ENCODE results near the gene SMARCA2.

SMARCA2 gene

GRCh38 chr9:2040828-2041227 is 25.7 kb downstream of the SMARCA2 start:
- DNase-seq (ENCODE audit: low spot score) = no peak

DNA sequence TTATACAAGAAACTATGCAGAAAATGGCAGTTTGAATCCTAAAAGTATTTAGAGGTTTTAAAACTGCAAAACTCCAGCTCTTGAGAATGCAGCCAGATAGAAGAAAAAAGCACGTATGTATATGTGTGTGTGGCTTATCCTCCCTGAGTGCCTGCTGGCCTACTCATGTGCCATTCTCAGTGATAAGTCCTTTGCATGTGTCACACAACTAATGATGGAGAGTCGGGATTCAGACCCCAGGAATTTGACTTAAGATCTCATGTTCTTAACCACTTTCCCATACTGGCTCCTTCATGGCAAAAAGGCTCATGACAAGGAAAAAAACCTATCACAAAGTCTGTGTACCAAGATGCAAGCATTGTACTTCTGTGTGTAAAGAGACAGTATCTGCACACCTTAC is 26.6 kb downstream of the SMARCA2 start:
- DNase-seq (ENCODE audit: low spot score) = no peak

DNA sequence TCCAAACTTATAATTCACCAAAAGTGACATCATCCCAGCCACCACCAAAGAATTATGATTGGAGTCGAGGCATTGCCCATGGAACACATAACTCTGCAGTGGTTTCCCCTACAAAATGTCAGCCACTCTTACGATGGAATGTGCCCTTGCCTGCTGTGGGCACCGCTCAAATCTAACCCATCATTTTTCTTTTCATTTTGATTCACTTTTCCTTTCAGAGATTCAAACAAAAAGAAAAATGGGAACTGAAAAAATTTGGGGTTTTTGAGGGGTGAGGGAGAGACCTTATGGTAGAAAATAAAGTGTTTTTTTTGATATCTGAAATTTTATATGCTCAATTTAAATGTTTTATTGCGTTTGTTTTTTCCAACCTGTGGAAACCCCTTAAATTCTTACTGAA is 28.1 kb downstream of the SMARCA2 start:
- DNase-seq (ENCODE audit: low spot score) = peak; percentile 25

- DNase-seq (ENCODE audit: low spot score) = no peak
Observed at GRCh38 chr9:2043881-2044462, 28.8 kb downstream of the SMARCA2 start.

DNA sequence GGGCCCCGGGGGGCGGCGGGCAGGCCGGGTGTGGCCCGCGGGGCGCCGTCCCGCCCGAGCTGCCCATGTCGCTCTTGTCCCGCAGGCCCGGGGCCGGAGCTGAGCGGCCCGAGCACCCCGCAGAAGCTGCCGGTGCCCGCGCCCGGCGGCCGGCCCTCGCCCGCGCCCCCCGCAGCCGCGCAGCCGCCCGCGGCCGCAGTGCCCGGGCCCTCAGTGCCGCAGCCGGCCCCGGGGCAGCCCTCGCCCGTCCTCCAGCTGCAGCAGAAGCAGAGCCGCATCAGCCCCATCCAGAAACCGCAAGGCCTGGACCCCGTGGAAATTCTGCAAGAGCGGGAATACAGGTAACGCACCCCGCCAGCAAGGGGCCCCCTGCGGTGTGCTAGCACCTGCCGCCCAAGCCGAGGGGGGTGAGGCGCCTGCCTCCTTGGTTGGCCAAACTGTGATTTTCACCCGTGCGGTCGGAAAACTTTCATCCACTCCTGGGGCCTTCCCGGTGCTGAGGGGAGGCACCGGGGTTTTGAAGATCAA is 32.1 kb downstream of the SMARCA2 start:
- no peak for DNase-seq (ENCODE audit: low spot score)

- no peak for DNase-seq (ENCODE audit: low spot score)
Observed at GRCh38 chr9:2047916-2048315, 32.8 kb downstream of the SMARCA2 start.

DNA sequence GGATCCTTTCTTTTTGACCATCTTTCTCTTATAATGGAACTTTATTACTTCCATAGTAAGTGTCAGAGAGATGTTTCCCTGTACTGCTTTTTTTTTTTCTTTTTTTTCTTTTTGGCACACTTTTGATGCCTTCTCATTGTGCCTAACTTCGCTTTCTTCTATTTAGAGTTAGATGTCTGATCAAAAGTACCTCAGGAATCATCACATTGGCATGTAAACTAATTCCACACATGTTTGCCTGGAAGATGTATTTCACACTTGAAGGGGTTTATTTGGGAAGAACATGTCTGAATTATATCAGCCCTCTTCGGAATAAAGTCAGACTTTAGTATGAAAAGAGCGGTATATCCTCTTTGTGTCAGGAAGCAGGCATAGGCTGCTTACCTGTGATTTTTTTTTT is 35.1 kb downstream of the SMARCA2 start:
- DNase-seq (ENCODE audit: low spot score) = peak; percentile 16

- peak; percentile 90 for DNase-seq (ENCODE audit: low spot score)
Observed at GRCh38 chr9:2053883-2054845, 39.0 kb downstream of the SMARCA2 start.

GRCh38 chr9:2055203-2055658 is 40.1 kb downstream of the SMARCA2 start:
- DNase-seq (ENCODE audit: low spot score) = peak; percentile 65

GRCh38 chr9:2059274-2059929 is 44.3 kb downstream of the SMARCA2 start:
- DNase-seq (ENCODE audit: low spot score) = peak; percentile 11

DNA sequence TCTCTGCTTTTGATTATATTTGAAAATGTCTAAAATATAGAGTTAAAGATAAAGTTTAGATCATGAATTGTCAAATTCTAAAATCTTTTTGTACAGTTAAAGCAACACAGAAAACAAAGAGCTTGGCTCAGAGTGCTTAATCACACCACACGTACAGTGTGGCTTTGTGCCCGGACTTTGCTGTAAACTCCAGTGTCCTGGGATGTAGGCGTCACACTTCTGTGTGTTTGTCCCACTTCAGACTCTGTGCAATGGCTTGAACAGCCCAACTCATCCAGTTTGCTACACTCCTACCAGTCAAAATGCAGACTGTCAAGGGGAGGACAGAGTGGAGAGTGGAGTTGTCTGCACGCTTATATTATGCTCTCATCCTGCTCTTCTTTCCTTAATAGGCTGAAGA is 45.3 kb downstream of the SMARCA2 start:
- no peak for DNase-seq (ENCODE audit: low spot score)

- DNase-seq (ENCODE audit: low spot score) = no peak
Observed at GRCh38 chr9:2065704-2066103, 50.6 kb downstream of the SMARCA2 start.

GRCh38 chr9:2066312-2067273 is 51.4 kb downstream of the SMARCA2 start:
- DNase-seq (ENCODE audit: low spot score) = peak; percentile 63

DNA sequence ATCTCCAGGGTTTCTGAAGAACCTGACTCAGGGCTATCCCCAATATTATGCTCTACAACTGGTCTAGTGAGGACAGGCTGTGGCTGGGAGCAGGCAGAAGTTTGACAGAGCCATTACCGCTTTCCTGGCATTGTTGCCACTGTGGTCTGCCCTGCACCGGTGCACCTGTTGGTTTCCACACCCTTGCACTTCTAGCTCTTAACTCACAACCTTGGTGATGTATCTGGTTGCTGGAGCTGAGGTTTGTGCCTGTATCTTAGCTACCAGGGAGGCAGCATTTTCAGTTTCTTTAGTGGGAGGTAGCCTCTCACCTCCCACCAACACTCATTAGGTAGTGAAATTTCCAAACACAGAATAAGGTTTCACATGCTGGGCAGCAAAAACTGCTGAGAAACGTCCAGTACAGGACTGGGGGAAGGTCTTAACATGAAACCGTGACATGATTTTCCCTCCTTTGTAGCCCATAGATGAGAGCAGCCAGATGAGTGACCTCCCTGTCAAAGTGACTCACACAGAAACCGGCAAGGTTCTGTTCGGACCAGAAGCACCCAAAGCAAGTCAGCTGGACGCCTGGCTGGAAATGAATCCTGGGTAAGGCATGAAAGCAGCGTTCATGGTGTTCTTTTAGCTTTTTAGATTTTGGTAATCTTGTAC is 57.7 kb downstream of the SMARCA2 start:
- DNase-seq (ENCODE audit: low spot score) = peak; percentile 6

GRCh38 chr9:2082772-2083171 is 67.6 kb downstream of the SMARCA2 start:
- no peak for DNase-seq (ENCODE audit: low spot score)

- no peak for DNase-seq (ENCODE audit: low spot score)
Observed at GRCh38 chr9:2083479-2083878, 68.3 kb downstream of the SMARCA2 start.

DNA sequence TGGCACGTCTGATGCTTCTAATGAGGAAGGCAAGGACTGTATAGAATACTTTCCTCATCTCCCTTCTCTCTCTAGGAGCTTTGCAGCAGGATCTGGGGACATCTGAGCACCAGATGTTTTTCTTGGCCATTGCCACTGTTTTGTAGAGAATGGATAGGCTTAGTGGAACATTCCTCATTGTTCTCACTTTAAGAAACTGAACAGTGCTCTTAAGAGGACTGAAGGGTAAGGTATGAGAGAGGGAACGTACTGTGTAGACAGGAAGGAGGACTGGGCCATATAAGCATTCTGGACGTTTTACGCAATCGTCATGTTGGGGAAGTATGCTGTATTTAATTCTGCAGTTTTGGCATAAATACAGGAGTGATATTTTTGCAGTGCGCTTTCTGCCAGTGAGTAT is 70.6 kb downstream of the SMARCA2 start:
- no peak for DNase-seq (ENCODE audit: low spot score)

GRCh38 chr9:2086116-2086515 is 71.0 kb downstream of the SMARCA2 start:
- DNase-seq (ENCODE audit: low spot score) = no peak

- DNase-seq (ENCODE audit: low spot score) = no peak
Observed at GRCh38 chr9:2086971-2087370, 71.8 kb downstream of the SMARCA2 start.

DNA sequence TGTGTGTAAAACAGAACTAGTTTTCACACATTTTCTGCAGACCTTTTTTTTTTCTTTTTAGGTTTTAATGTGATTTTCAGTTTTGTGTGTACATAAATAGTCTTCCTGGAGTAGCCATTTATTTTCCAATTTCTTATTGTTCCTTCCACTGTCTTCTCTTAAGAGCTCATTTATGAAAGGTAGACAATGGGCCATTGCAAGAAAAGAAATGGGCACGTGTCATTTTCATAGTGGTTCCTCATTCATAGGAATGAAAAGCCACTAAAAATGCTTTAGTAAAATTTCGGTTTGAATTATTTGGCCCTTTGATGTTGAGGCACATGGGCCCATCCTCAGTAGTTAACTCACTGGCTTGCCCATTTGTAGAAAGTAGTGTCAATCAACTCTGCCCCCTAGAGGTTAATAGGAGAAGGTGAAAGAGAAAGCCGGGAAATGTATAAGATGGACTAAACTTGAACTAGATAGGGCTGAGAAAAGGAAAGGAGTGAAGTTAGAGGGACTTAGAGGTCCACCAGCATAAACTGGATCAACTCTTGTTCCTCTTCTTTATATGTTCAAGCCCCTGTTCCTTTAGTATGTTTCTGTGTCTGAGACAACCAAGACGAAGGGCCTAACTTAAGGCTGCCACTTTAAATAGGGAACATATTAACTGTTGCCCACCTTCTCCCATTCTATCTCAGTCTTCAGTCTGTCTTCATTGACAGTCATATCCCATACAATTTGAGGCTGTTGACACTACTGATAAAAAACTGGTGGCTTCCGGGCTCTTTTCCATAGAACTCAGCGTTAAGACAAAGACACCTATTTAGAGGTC is 72.6 kb downstream of the SMARCA2 start:
- peak; percentile 57 for DNase-seq (ENCODE audit: low spot score)

Data from kidney tubule cell (primary cell).